Fibroblast of pulmonary artery (primary cell): ENCODE measurements around the gene PRM1.

Experiments used
- DNase-seq: peaks from one replicate; pipeline ENCODE4 v3.0.0-alpha.2; 2010; ENCODE audit warnings: low read depth
- H3K4me3 ChIP-seq: replicated peaks from 2 replicates; pipeline ENCODE4 v1.5.1; 2011; ENCODE audit warnings: low read depth, mild to moderate bottlenecking, control low read depth, low read length, moderate library complexity
- TF ChIP-seq, protein P1 (sequence below): IDR thresholded peaks from 2 replicates; pipeline ENCODE4 v1.5.1; 2011; ENCODE audit warnings: mild to moderate bottlenecking, control low read depth, low read length, inconsistent platforms; ENCODE audit errors: missing control alignments

The PRM1 gene

DNA sequence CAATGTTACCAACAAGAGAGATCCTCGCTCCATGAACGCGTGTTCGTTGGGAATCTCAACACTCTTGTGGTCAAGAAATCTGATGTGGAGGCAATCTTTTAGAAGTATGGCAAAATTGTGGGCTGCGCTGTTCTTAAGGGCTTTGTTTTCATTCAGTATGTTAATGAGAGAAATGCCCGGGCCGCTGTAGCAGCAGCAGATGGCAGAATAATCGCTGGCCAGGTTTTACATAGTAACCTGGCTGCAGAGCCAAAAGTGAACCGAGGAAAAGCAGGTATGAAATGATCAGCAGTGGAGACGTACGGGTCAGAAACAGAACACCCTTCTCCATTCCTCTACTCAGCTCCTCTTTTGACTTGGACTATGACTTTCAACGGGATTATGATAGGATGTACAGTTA, 38.5 kb downstream of the PRM1 start:
- DNase-seq: no peak
- TF ChIP-seq, protein P1, sequence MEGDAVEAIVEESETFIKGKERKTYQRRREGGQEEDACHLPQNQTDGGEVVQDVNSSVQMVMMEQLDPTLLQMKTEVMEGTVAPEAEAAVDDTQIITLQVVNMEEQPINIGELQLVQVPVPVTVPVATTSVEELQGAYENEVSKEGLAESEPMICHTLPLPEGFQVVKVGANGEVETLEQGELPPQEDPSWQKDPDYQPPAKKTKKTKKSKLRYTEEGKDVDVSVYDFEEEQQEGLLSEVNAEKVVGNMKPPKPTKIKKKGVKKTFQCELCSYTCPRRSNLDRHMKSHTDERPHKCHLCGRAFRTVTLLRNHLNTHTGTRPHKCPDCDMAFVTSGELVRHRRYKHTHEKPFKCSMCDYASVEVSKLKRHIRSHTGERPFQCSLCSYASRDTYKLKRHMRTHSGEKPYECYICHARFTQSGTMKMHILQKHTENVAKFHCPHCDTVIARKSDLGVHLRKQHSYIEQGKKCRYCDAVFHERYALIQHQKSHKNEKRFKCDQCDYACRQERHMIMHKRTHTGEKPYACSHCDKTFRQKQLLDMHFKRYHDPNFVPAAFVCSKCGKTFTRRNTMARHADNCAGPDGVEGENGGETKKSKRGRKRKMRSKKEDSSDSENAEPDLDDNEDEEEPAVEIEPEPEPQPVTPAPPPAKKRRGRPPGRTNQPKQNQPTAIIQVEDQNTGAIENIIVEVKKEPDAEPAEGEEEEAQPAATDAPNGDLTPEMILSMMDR: no peak
- H3K4me3 ChIP-seq: no peak overlapping the region

DNA sequence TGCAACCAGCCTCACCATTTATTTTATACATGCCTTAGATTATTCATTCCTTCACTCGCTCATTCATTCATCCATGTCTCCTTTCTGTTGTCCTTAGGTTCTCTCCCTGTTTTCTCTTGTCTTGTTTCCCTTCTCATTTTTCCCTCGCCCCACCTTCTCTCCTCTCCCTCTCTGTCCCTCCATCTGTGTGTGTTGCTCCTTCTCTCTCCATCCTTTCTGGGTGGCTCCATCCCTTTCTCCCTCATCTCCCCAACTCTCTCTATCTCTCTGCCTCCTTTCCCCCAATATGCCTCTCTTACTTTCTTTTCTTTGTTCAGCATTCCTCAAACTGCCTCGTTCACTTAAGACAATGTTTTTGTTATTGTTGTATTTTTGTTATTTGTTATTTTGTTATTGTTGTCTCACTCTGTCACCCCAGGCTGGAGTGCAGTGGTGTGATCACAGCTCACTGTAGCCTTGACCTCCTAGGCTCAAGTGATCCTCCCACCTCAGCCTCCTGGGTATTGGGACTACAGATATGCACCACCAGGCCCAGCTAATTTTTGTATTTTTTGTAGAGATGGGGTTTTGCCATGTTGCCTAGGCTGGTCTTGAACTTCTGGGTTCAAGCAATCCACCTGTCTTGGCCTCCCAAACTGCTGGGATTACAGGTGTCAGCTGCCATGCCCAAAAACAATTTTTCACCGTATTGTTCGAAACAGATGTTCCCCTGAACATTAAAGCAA, 39.5 kb downstream of the PRM1 start:
- no peak overlapping the region for H3K4me3 ChIP-seq
- DNase-seq: no peak
- TF ChIP-seq, protein P1: no peak

DNA sequence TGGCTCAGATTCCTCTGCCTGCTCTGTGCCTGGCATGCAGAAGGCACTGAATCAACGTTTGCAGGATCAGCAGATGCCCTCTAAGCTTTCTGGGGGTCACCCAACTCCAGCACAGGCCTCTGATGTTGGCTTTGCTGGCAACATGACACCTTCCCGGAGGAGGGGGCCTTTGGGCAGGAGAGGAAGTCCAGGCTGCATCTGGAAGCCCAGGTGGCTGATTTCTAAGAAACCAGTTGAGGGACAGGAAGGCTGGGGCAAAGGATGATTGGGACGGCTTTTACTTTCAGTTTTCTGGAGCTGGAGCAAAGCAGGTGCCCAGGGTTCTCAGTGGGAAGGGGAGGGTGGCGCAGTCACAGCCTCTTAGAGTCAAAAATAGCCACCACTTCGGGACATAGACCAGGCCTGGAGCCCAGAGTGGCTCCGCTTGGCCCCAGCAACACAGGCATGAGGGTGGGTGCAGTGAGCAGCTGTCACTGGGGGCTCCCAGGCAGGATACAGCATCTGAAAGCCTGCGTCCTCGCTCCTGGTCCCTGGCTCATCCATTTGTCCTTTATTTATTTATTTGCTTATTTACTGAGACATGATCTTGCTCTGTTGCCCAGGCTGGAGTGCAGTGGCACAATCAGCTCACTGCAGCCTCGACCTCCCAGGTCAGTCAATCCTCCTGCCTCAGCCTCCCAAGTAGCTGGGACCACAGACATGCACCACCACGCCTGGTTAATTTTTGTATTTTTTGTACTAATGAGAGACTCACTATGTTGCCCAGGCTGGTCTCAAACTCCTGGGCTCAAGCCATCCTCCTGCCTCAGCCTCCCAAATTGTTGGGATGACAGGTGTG, 40.3 kb downstream of the PRM1 start:
- DNase-seq: no peak
- no peak overlapping the region for H3K4me3 ChIP-seq
- TF ChIP-seq, protein P1: no peak

DNA sequence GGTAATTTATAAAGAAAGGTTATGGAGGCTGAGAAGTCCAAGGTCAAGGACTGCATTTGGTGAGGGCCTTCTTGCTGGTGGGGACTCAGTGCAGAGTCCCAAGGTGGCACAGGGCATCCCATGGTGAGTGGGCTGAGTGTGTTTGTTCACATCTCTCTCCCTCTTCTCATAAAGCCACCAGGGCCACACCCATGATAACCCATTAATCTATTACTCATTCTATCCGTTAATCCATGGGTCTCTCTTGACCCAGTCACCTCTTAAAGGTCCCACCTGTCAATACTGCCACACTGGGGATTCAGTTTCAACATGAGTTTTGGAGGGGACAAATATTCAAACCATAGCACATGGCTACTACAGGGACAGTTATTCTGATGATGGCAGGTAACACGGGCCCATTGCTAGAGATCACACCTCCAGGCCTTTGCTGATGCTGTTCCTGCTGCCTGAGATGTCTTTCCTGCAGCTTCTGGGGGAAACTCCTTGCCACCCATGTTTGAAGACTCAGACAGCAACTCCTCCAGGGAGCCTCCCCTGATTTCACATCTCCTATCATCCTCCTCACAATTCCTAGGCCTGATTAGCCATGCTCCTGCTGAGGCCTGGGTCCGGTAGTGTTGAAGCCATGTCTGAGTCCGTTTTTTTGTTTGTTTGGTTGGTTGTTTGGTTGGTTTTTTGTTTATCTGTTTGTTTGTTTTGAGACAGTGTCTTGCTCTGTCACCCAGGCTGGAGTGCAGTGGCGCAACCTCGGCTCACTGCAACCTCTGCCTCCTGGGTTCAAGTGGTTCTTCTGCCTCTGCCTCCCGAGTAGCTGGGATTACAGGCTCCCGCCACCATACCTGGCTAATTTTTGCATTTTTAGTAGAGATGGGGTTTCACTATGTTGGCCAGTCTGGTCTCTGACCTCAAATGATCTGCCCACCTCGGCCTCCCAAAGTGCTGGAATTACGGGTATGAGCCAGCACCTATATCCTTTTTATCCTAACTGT, 41.2 kb downstream of the PRM1 start:
- no peak for DNase-seq
- TF ChIP-seq, protein P1: no peak
- H3K4me3 ChIP-seq: no peak overlapping the region

DNA sequence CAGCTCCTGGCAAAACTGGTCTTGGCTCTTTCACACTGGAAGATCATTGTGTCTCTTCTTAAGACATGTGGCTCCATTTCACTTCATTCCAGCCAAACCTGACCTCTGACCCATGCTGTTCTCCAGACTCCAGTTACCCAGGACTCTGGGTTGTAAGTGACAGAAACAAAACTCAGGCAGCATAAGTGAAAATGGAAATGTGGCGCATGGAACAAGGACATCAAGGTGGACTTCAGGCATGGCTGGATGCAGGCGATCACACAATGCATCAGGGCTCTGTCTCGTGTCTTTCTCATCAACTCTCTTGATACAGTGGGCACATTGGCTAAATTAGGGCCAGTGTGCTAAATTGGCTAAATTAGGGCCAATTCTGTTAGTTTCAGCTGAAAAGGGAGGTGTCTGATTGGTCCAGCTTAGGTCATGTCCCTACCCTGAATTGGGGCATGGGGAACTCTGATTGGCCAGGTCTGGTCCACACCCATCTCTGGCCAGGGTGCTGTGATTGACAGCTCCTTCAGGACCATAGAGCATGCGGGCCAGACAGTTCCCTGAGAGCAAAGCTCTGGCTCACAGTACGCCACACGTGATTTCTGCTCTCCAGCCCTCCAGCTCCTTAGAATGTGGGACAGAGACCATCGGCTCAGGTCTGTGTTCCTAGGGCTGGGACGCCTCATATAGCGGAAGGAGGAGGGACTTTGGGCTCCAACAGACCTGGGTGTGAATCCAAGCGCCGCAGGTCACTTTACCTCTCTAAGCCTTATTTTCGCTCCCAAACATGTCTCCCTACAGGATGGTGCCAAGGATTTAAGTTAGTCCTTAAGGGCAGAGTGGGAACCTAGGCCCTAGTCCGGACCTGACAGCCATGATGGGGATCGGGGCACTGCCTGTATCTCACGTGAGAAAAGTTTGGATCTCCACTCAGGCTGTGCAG, 42.6 kb downstream of the PRM1 start:
- H3K4me3 ChIP-seq: no peak overlapping the region
- TF ChIP-seq, protein P1: no peak
- no peak for DNase-seq
